NCI-H748 (cell line): ENCODE measurements around the gene OPN3.

Experiments used
- DNase-seq: peaks from one replicate; lab custom pipeline; 2025; ENCODE audit not compliant: unreplicated experiment; lab: John Stamatoyannopoulos, UW

OPN3 gene

GRCh38 chr1:241622669-241623068 is 17.5 kb downstream of the OPN3 start:
- no peak for DNase-seq

- DNase-seq: no peak
These were observed 22.7 kb downstream of the OPN3 start for GRCh38 chr1:241617426-241617825.

GRCh38 chr1:241615043-241615974 is 24.9 kb downstream of the OPN3 start:
- no peak for DNase-seq

GRCh38 chr1:241614572-241614971 is 25.6 kb downstream of the OPN3 start:
- no peak for DNase-seq

DNA sequence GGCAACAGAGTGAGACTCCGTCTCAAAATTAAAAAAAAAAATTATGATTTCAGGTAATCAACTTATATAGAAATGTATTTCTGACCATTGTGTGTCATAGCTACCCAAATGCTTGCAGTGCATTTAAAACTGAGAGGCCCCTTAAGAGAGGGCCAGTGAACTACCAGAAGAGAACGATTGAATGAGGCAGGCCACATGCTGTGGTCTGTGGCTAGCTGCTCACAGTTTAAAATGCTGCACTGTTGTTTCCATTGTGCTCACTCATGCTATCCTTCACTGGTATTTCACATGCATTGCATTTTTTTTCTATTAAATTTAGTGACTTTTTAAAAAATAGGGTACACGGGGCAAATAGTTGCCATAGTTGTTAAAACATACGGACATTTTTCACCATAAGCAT is 26.0 kb downstream of the OPN3 start:
- no peak for DNase-seq

- DNase-seq: no peak
These were observed 27.4 kb downstream of the OPN3 start for GRCh38 chr1:241612533-241613477.

GRCh38 chr1:241611736-241612135 is 28.4 kb downstream of the OPN3 start:
- DNase-seq: no peak

DNA sequence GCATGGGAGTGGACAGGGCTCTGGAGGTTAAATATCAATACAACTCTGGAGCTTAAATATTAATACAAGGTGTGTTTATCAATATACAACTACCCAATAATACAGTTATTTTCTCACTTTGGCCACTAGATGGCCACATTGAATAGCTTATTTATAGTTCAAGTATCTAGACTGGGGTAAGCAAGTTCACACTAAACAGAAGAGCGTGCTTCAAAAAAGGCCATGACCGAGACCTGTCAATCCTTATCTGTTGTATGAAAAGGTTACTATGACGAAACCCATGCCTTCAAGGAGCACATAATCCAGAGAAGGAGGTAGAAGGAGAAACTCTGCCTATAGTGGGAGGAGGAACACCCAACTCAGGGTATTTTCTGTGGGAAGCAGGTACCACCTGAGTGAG is 29.1 kb downstream of the OPN3 start:
- DNase-seq: peak; percentile 70

DNA sequence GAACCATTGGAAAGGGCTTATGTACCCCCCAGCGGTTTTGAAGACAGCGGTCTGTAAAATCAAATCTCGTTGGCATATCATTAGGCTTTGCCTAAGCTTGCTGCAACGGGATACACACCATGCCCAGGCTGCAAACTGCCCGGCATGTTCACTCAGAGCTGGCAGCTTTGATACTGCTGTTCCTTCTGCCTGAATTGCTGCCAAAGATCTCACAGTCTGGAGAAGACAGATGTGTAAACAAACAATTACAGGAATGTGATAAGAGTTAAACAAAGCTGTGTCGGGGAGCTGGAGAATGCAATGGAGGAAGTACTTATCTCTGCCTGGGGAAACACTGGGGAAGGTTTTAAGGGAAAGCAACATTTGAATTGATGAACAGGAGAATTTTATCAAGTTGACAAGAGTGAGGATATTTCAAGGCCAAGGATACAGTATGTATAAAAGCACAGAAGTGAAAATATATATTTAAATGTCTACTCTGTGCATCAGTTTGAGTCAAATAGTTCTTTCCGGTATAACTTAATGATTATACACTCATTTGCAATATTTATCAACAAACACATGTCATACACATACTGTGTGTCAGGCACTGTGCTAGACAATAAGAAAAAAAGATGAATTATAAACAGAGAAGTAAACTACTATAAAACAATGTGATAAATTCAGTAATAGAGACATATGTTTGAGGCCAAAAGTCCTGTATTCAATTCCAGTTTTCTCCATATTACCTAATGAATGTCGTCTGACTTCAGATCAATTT is 29.9 kb downstream of the OPN3 start:
- DNase-seq: peak; percentile 47

DNA sequence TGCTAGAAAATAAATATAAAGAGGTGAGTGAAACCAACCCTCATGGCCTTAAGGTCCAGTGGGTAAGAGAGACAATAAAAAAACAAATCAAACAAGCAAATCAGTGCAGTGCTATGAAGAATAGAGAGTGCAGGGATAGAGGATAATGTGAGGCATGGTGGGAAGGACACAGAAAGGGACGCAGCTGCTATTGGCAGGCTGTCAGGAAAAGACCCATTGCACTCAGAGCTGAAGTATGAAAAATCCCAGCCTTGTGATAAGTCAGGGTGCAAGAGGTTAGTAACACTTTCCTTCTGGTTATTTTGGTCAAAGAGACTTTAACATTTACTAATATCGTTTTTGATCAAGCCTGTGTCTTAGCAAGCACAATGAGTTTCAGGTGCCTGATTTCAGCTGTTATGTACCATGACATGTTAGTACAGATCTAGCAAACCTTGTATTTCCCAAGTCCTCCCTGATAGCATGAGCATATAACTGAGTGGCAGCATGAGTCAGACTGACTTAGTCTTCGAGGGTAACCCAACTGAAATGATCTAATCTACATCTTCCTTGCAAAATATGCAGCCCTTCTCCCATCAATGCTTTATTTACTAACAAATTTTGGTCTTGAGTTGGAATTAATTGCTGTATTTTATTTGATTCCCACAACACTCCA is 31.7 kb downstream of the OPN3 start:
- DNase-seq: no peak

- no peak for DNase-seq
These were observed 32.7 kb downstream of the OPN3 start for GRCh38 chr1:241607497-241607896.

DNA sequence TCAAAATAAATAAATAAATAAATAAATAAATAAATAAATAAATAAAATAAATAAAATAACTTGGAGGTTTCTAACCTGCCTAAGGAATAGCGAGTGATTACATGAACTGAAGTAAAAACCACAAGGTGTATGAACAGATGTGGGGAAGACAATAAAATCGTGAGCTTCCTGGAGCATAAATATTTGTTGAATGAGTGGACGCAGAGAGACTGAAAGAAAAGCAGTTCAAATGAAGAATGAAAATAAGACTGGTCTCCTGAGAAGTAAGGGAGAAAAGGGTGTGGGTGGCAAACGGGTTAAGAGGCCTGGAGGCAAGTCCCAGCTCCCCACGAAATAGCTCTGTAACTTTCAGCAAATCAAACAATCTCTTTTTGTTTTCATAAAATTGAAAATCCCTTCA is 33.6 kb downstream of the OPN3 start:
- DNase-seq: no peak

GRCh38 chr1:241605146-241605805 is 34.9 kb downstream of the OPN3 start:
- DNase-seq: no peak

- DNase-seq: no peak
These were observed 36.4 kb downstream of the OPN3 start for GRCh38 chr1:241603731-241604245.

GRCh38 chr1:241600496-241600901 is 39.7 kb downstream of the OPN3 start:
- DNase-seq: no peak

DNA sequence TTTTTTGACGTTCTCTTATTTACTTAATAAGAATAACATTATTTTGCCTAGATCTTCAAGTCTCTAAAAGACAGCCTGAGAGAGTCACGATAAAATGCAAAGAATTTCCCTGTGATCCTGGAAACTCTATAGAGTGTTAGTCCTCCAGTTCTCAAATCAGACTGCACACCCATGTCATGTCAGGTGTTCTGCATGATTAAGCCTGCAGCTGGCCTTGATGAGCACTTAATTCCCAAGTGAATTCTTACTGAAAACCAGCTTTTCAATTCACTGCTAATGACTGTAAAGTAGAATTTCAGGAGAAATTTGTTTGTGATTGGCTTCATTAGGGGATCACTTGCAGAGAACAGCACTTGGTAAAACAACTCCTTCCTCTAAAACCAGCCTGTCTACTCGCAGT is 41.9 kb downstream of the OPN3 start:
- no peak for DNase-seq

DNA sequence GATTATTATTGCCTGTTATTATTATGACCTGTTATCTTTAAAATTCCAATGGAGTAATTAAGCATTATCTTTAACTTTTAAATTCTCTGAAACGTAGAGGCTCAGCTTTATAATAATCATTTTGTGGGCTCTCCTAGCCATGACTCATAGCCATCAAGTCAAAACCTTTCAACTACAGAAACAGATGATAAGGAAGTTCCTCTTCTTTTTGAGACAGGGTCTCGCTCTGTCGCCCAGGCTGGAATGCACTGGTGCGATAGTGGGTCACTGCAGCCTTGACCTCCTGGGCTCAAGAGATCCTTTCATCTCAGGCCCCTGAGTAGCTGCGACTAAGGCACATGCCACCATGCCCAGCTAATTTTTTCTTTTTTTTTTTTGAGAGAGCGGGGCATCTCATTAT is 43.5 kb downstream of the OPN3 start:
- no peak for DNase-seq

- no peak for DNase-seq
These were observed 47.0 kb downstream of the OPN3 start for GRCh38 chr1:241593186-241593585.

DNA sequence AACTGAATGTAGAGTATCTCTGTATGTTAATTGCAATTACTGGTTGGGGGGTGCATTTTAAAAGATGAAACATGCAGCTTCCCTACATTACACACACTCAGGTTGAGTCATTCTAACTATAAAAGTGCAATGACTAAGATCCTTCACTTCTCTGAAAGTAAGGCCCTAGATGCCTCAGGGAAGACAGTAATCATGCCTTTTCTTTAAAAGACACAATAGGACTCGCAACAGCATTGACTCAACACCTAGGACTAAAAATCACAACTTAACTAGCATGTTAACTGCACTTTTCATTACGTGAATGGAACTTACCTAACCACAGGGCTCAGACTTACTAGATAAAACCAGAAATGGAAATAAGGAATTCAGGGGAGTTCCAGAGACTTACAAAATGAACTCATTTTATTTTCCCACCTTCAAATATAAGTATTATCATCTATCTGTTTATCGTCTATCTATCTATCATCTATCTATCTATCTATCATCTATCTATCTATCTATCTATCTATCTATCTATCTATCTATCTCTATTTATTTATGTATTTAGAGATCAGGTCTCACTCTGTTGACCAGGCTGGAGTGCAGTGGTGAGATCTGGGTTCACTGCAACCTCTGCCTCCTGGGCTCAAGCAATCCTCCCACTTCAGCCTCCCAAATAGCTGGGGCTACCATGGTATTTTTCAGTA is 47.8 kb downstream of the OPN3 start:
- DNase-seq: no peak
